ENCODE data around the gene MAP3K14.

MAP3K14 gene

DNA sequence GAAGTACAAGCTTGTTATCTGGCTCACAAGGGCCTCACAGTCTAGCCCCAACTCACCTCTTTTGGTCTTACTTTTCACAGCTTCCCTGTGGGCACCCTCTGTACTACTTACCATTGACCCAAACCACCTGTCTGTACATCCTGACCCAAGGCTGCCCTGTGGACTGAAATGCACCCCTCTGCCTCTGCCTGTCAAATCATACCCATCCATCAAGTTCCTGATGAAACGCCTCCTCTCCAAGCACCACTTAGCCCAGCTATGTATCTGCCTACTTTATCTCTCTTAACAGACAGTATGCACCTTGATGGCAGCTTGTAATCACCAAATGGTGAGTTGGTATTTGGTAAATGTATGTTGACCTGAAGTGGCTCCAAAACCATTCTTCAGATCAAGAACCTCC, 7.5 kb upstream of the MAP3K14 start:
- TF ChIP-seq CREB1 (IDR thresholded peaks at IDR 0.05; ENCODE audit: low read depth) (no peak), TAF1 (IDR thresholded peaks at IDR 0.05; ENCODE audit: low read depth) (no peak), EP300 (IDR thresholded peaks at IDR 0.05; ENCODE audit: borderline replicate concordance) (no peak), FOXM1 (IDR thresholded peaks at IDR 0.05; ENCODE audit: borderline replicate concordance, low read depth) (no peak), TEAD4 (IDR thresholded peaks at IDR 0.05) (no peak), EGR1 (IDR thresholded peaks at IDR 0.05) (no peak), ZBTB7A (IDR thresholded peaks at IDR 0.05; ENCODE audit: low read depth) (no peak), NFIC (IDR thresholded peaks at IDR 0.05) (no peak)
- TF ChIP-seq, protein P1, sequence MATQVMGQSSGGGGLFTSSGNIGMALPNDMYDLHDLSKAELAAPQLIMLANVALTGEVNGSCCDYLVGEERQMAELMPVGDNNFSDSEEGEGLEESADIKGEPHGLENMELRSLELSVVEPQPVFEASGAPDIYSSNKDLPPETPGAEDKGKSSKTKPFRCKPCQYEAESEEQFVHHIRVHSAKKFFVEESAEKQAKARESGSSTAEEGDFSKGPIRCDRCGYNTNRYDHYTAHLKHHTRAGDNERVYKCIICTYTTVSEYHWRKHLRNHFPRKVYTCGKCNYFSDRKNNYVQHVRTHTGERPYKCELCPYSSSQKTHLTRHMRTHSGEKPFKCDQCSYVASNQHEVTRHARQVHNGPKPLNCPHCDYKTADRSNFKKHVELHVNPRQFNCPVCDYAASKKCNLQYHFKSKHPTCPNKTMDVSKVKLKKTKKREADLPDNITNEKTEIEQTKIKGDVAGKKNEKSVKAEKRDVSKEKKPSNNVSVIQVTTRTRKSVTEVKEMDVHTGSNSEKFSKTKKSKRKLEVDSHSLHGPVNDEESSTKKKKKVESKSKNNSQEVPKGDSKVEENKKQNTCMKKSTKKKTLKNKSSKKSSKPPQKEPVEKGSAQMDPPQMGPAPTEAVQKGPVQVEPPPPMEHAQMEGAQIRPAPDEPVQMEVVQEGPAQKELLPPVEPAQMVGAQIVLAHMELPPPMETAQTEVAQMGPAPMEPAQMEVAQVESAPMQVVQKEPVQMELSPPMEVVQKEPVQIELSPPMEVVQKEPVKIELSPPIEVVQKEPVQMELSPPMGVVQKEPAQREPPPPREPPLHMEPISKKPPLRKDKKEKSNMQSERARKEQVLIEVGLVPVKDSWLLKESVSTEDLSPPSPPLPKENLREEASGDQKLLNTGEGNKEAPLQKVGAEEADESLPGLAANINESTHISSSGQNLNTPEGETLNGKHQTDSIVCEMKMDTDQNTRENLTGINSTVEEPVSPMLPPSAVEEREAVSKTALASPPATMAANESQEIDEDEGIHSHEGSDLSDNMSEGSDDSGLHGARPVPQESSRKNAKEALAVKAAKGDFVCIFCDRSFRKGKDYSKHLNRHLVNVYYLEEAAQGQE (IDR thresholded peaks at IDR 0.05; ENCODE audit: low read depth), result no peak

DNA sequence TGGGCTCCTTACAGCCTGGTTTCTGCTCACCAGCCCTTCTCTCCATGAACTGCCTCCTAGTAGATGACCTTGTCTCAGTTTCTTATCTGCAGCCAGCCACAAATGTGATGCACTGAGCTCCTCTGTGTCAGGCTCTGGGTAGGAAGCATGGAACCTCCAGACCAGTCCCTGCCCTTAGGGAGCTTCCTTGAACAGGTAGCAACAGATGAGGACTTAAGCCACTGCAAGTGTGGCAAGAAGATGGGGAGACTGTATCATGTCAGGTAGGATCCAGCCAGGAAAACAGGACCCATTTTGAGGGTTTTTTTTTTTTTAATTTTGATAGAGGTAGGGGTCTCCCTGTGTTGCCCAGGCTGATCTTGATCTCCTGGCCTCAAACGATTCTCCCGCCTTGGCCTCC, 5.3 kb upstream of the MAP3K14 start:
- no peak for TF ChIP-seq NFIC (IDR thresholded peaks at IDR 0.05)
- TF ChIP-seq CREB1 (IDR thresholded peaks at IDR 0.05; ENCODE audit: low read depth), result no peak
- no peak for TF ChIP-seq RAD21 (IDR thresholded peaks at IDR 0.05; ENCODE audit: low read depth)
- no peak for TF ChIP-seq EP300 (IDR thresholded peaks at IDR 0.05; ENCODE audit: borderline replicate concordance)
- TF ChIP-seq CEBPB (IDR thresholded peaks at IDR 0.05), result no peak
- no peak for TF ChIP-seq YY1 (IDR thresholded peaks at IDR 0.05; ENCODE audit: low read depth)
- TF ChIP-seq ZBTB7A (IDR thresholded peaks at IDR 0.05; ENCODE audit: low read depth), result no peak
- TF ChIP-seq TEAD4 (IDR thresholded peaks at IDR 0.05), result no peak
- TF ChIP-seq, protein P2, sequence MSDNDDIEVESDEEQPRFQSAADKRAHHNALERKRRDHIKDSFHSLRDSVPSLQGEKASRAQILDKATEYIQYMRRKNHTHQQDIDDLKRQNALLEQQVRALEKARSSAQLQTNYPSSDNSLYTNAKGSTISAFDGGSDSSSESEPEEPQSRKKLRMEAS (IDR thresholded peaks at IDR 0.05), result no peak
- no peak for TF ChIP-seq FOXM1 (IDR thresholded peaks at IDR 0.05; ENCODE audit: borderline replicate concordance, low read depth)
- no peak for TF ChIP-seq TCF12 (IDR thresholded peaks at IDR 0.05; ENCODE audit: low read depth)
- no peak for TF ChIP-seq TAF1 (IDR thresholded peaks at IDR 0.05; ENCODE audit: low read depth)
- TF ChIP-seq, protein P1 (IDR thresholded peaks at IDR 0.05; ENCODE audit: low read depth), result no peak
- TF ChIP-seq EGR1 (IDR thresholded peaks at IDR 0.05), result no peak
- TF ChIP-seq, protein P3, sequence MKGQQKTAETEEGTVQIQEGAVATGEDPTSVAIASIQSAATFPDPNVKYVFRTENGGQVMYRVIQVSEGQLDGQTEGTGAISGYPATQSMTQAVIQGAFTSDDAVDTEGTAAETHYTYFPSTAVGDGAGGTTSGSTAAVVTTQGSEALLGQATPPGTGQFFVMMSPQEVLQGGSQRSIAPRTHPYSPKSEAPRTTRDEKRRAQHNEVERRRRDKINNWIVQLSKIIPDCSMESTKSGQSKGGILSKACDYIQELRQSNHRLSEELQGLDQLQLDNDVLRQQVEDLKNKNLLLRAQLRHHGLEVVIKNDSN (IDR thresholded peaks at IDR 0.05), result no peak

DNA sequence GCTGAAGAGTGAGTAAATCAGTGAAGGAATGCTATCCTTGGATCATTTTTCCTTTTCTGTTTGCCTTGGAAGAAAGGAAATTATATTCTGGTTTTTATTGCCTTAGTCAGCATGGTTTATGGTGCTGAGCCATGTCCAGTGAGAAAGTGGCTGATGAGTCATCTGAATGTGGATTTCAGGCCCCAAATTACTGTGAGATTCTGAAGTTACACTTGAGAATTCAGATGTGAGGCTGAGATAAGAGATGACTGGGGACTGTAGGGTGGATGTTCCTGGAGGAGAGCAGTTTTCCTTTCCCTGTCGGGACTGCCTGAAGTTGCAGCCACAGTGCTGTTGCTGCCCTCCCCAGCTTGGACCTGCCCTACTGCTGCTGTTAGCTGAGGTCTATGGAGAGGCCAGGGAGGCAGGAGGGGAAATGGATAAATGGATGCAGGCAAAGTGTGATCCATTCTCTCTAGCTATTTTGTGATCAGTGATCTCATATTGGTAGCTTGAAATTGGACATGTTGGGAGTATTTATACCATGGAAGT, 4.2 kb upstream of the MAP3K14 start:
- TF ChIP-seq TAF1 (IDR thresholded peaks at IDR 0.05; ENCODE audit: low read depth) (no peak), ZBTB7A (IDR thresholded peaks at IDR 0.05; ENCODE audit: low read depth) (no peak), CREB1 (IDR thresholded peaks at IDR 0.05; ENCODE audit: low read depth) (no peak), EGR1 (IDR thresholded peaks at IDR 0.05) (no peak), NFIC (IDR thresholded peaks at IDR 0.05) (peak; percentile 49; the same call in 1 of the 2 replicates), TCF12 (IDR thresholded peaks at IDR 0.05; ENCODE audit: low read depth) (peak; percentile 75), EP300 (IDR thresholded peaks at IDR 0.05; ENCODE audit: borderline replicate concordance) (peak; percentile 81; the same call in 1 of the 2 replicates), RAD21 (IDR thresholded peaks at IDR 0.05; ENCODE audit: low read depth) (no peak), FOXM1 (IDR thresholded peaks at IDR 0.05; ENCODE audit: borderline replicate concordance, low read depth) (no peak), TEAD4 (IDR thresholded peaks at IDR 0.05) (peak; percentile 57), CEBPB (IDR thresholded peaks at IDR 0.05) (no peak), YY1 (IDR thresholded peaks at IDR 0.05; ENCODE audit: low read depth) (0 out of 2 replicates have a peak, but pooled peaks have one; percentile 31)
- TF ChIP-seq, protein P1 (IDR thresholded peaks at IDR 0.05; ENCODE audit: low read depth), result no peak
- TF ChIP-seq, protein P2 (IDR thresholded peaks at IDR 0.05), result no peak
- TF ChIP-seq, protein P3 (IDR thresholded peaks at IDR 0.05), result no peak

DNA sequence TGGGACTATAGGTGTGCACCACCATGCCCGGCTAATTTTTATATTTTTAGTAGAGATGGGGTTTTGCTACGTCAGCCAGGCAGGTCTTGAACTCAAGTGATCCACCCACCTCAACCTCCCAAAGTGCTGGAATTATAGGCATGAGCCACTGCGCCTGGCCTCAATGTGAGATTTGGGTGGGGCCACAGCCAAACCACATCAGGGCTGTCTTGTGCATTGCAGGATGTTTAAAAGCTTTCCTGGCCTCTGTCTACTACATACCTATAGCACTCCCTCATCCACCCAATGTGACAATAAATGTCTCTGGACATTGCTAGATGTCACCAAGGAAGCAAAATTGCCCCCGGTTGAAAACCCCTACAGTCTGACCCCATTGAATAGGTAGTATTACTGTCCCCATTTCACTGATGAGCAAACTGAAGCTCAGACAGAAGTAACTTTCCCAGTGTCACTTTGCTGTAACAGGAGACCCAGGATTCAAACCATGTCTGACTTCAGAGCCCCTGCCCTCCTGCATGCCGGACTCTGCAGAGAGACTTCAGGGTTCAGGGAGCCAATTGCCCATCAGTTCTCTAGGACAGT, 3.6 kb upstream of the MAP3K14 start:
- no peak for TF ChIP-seq YY1 (IDR thresholded peaks at IDR 0.05; ENCODE audit: low read depth)
- TF ChIP-seq EP300 (IDR thresholded peaks at IDR 0.05; ENCODE audit: borderline replicate concordance), result no peak

Data from Ishikawa (cell line).